HEK293T (cell line): ENCODE results near the gene KLHL26.

Experiments used
- CTCF ChIA-PET: fragments of 350-600 bp; formaldehyde crosslinking; extraction: SDS; loops from one replicate; lab custom pipeline; 2021; ENCODE audit warnings: antibody characterized with exemption, inconsistent platforms; lab: Yijun Ruan, JAX
- POLR2A ChIA-PET: fragments of 350-600 bp; formaldehyde crosslinking; extraction: SDS; loops from one replicate; lab custom pipeline; 2020; ENCODE audit warnings: antibody characterized with exemption, inconsistent platforms; lab: Yijun Ruan, JAX
- DNase-seq: peaks from one replicate; pipeline ENCODE4 v3.0.0; 2012; ENCODE audit warnings: mixed read lengths; ENCODE audit errors: extremely low spot score
- ARNT ChIP-seq: fragments of 450-650 bp; IDR thresholded peaks from 2 replicates; pipeline ENCODE4 v1.6.1; 2017; ENCODE audit warnings: mild to moderate bottlenecking
- BHLHE40 ChIP-seq: fragments of 450-650 bp; IDR thresholded peaks from 2 replicates; pipeline ENCODE4 v1.6.1; 2016; ENCODE audit warnings: mild to moderate bottlenecking, moderate library complexity, borderline replicate concordance
- CTBP1 ChIP-seq: fragments of 450-650 bp; IDR thresholded peaks from 2 replicates; pipeline ENCODE4 v1.6.1; 2016; ENCODE audit warnings: borderline replicate concordance
- ELF4 ChIP-seq: fragments of 450-650 bp; IDR thresholded peaks from 2 replicates; pipeline ENCODE4 v1.6.1; 2017; ENCODE audit warnings: antibody characterized with exemption
- FOXA1 ChIP-seq: fragments of 450-650 bp; IDR thresholded peaks from 2 replicates; pipeline ENCODE4 v1.6.1; 2016; ENCODE audit warnings: mild to moderate bottlenecking
- FOXK2 ChIP-seq: fragments of 450-650 bp; IDR thresholded peaks from 2 replicates; pipeline ENCODE4 v1.6.1; 2016; ENCODE audit warnings: mild to moderate bottlenecking
- FOXM1 ChIP-seq: fragments of 450-650 bp; IDR thresholded peaks from 2 replicates; pipeline ENCODE4 v1.6.1; 2017; ENCODE audit warnings: mild to moderate bottlenecking, borderline replicate concordance
- HDGF ChIP-seq: fragments of 450-650 bp; IDR thresholded peaks from 2 replicates; pipeline ENCODE4 v1.6.1; 2017; ENCODE audit warnings: antibody characterized with exemption, borderline replicate concordance
- L3MBTL2 ChIP-seq: fragments of 450-650 bp; conservative IDR thresholded peaks from 2 replicates; pipeline ENCODE4 v1.6.1; 2016; ENCODE audit warnings: mild to moderate bottlenecking
- LEF1 ChIP-seq: fragments of 450-650 bp; IDR thresholded peaks from 2 replicates; pipeline ENCODE4 v1.6.1; 2017; ENCODE audit warnings: mild to moderate bottlenecking, borderline replicate concordance
- NFRKB ChIP-seq: fragments of 450-650 bp; IDR thresholded peaks from 2 replicates; pipeline ENCODE4 v1.6.1; 2016; ENCODE audit warnings: mild to moderate bottlenecking, moderate library complexity
- PKNOX1 ChIP-seq: fragments of 450-650 bp; IDR thresholded peaks from 2 replicates; pipeline ENCODE4 v1.6.1; 2016
- SP1 ChIP-seq: fragments of 450-650 bp; IDR thresholded peaks from 2 replicates; pipeline ENCODE4 v1.6.1; 2017
- SUZ12 ChIP-seq: fragments of 450-650 bp; IDR thresholded peaks from 2 replicates; pipeline ENCODE4 v1.6.1; 2016; ENCODE audit warnings: mild to moderate bottlenecking
- TARDBP ChIP-seq: fragments of 450-650 bp; IDR thresholded peaks from 2 replicates; pipeline ENCODE4 v1.6.1; 2016
- ZNF384 ChIP-seq: fragments of 450-650 bp; IDR thresholded peaks from 2 replicates; pipeline ENCODE4 v1.6.1; 2016

The KLHL26 gene

GRCh38 chr19:18709546-18709945, 72.7 kb downstream of the KLHL26 start:
- POLR2A ChIA-PET = no interaction called here
- TF ChIP-seq FOXM1 (no peak), SUZ12 (no peak), TARDBP (no peak), LEF1 (no peak), L3MBTL2 (no peak)
- CTCF ChIA-PET = no interaction called here
- no peak for DNase-seq

- no peak for DNase-seq
- ChIA-PET CTCF (no interaction called here), POLR2A (no interaction called here)
- TF ChIP-seq FOXM1 = no peak
- no peak for TF ChIP-seq SUZ12
- TF ChIP-seq FOXK2 = no peak
- no peak for TF ChIP-seq HDGF
- TF ChIP-seq FOXA1 = no peak
- no peak for TF ChIP-seq CTBP1
- TF ChIP-seq PKNOX1 = no peak
- TF ChIP-seq SP1 = no peak
- TF ChIP-seq ELF4 = no peak
- no peak for TF ChIP-seq L3MBTL2
- no peak for TF ChIP-seq BHLHE40
Observed at GRCh38 chr19:18710186-18710585, 73.4 kb downstream of the KLHL26 start.

- DNase-seq = no peak
- TF ChIP-seq FOXM1 (no peak), HDGF (no peak)
- ChIA-PET CTCF (no interaction called here), POLR2A (interaction anchor here (0.6 kb wide), 1 partner anchor 29 kb away, joined by 3 read pairs; no protein-coding TSS in a partner anchor)
Observed at GRCh38 chr19:18710996-18711751, 74.3 kb downstream of the KLHL26 start.

DNA sequence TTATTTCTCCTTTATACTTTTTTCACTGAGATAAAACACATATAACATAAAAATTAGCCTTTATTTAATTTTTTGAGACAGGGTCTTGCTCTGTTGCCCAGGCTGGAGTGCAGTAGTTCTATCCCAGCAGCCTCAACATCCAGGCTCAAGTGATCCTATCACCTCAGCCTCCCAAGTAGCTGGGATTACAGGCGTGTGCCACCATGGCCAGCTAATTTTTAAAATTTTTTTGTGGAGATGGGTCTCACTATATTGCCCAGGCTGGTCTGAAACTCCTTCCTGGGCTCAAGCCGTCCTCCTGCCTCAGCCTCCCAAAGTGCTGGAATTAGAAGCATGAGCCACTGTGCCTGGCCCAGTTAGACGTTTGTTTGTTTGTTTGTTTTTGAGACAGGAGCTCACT, 75.1 kb downstream of the KLHL26 start:
- POLR2A ChIA-PET = interaction anchor here (0.6 kb wide), 1 partner anchor 29 kb away, joined by 3 read pairs; no protein-coding TSS in a partner anchor
- TF ChIP-seq ELF4 (no peak), ARNT (no peak)
- CTCF ChIA-PET = no interaction called here
- no peak for DNase-seq

DNA sequence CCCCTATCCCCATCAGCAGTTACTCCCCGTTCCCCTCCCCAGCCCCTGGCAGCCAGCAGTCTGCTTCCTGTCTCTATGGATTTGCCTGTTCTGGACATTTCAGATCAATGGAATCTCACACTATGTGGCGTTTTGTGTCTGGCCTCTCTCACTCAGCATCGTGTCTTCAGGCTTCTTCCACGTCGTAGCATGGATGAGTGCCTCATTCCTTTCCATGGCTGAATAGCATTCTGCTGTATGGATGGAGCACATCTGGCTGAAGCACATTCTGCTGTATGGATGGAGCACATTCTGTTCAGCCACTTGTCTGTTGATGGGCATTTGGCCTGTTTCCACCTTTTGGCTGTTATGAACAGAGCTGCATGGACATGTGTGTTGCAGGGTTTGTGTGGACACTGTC, 76.2 kb downstream of the KLHL26 start:
- ChIA-PET CTCF (interaction anchor here (0.6 kb wide), 1 partner anchor 11 kb away, joined by 5 read pairs; no protein-coding TSS in a partner anchor), POLR2A (no interaction called here)
- TF ChIP-seq SP1 (no peak), LEF1 (no peak), SUZ12 (no peak), FOXK2 (no peak), FOXA1 (no peak), FOXM1 (no peak), TARDBP (no peak), HDGF (no peak), L3MBTL2 (no peak), ZNF384 (no peak), NFRKB (no peak), ELF4 (no peak), PKNOX1 (no peak), BHLHE40 (no peak), CTBP1 (no peak), ARNT (no peak)
- DNase-seq = no peak

GRCh38 chr19:18713550-18714117, 76.8 kb downstream of the KLHL26 start:
- TF ChIP-seq BHLHE40 = no peak
- TF ChIP-seq PKNOX1 = no peak
- TF ChIP-seq FOXA1 = no peak
- no peak for TF ChIP-seq ZNF384
- TF ChIP-seq FOXM1 = no peak
- TF ChIP-seq HDGF = no peak
- CTCF ChIA-PET = interaction anchor here (0.7 kb wide), 1 partner anchor 41 kb away, joined by 6 read pairs; no protein-coding TSS in a partner anchor
- POLR2A ChIA-PET = no interaction called here
- DNase-seq = no peak

- ChIA-PET POLR2A (no interaction called here), CTCF (no interaction called here)
Observed at GRCh38 chr19:18715416-18715815, 78.6 kb downstream of the KLHL26 start.

More at GRCh38 chr19:18715416-18715815, 78.6 kb downstream of the KLHL26 start:
- TF ChIP-seq FOXA1 = no peak
- TF ChIP-seq FOXK2 = no peak
- TF ChIP-seq L3MBTL2 = no peak
- no peak for TF ChIP-seq SUZ12
- no peak for TF ChIP-seq SP1
- no peak for TF ChIP-seq ZNF384
- no peak for TF ChIP-seq BHLHE40
- no peak for TF ChIP-seq TARDBP
- TF ChIP-seq FOXM1 = no peak
- TF ChIP-seq HDGF = no peak
- no peak for TF ChIP-seq ARNT
- TF ChIP-seq ELF4 = no peak
- no peak for TF ChIP-seq NFRKB
- TF ChIP-seq PKNOX1 = no peak
- no peak for DNase-seq
